ENCODE measurements around the gene ATAT1.
A peak's percentile ranks its signal among the peaks of the same experiment; 100 is the strongest.
"Not testable (repeated sequence)": the region's sequence is repeated elsewhere in the genome, so short reads cannot be mapped to it uniquely, and the experiment has no call there.

ATAT1 gene

DNA sequence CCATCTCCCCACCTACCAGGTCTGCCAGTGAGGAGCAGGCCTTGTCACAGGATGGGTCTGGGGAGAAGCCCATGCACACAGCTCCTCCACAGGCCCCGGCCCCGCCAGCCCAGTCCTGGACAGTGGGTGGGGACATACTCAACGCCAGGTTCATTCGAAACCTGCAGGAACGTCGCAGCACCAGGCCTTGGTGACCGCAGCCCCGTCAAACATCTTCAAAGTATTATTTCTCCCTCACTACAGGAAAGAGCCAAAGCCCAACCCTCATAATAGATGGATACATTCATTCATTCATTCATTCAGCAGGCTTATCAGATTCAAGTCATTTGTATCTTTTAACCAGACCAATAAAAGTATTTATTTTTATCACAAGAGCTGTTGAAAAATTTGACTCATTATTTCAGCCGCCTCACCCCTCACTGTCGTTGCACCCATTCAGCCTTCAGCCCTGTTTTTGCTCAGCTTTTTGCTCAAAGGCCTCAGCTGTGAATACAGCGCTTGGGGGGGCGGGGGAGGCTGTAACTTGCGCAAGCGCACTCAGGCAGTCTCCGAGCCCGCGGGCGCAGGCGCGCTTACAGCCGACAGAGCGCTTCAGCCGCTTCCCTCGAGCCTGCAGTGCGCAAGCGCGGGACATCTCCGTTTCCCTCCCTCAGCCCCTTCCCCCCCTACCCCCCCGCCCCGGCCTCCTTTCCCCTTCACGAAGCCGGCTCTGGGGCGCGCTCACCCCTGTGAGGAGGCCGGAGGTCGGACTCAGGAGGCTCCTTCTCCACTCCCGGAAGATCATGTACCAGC is 20.0 kb downstream of the ATAT1 start, which contains the start of gene C6orf136:
Gene C6orf136, plus strand, starts transcription at position 684 of the 792 bp plus-strand sequence. Its CDS starts 99 bp downstream, at position 783.
- DNase-seq (ENCODE audit: extremely low spot score, insufficient read length, low read depth) = peak; percentile 97
- peak; percentile 66 for FAIRE-seq

DNA sequence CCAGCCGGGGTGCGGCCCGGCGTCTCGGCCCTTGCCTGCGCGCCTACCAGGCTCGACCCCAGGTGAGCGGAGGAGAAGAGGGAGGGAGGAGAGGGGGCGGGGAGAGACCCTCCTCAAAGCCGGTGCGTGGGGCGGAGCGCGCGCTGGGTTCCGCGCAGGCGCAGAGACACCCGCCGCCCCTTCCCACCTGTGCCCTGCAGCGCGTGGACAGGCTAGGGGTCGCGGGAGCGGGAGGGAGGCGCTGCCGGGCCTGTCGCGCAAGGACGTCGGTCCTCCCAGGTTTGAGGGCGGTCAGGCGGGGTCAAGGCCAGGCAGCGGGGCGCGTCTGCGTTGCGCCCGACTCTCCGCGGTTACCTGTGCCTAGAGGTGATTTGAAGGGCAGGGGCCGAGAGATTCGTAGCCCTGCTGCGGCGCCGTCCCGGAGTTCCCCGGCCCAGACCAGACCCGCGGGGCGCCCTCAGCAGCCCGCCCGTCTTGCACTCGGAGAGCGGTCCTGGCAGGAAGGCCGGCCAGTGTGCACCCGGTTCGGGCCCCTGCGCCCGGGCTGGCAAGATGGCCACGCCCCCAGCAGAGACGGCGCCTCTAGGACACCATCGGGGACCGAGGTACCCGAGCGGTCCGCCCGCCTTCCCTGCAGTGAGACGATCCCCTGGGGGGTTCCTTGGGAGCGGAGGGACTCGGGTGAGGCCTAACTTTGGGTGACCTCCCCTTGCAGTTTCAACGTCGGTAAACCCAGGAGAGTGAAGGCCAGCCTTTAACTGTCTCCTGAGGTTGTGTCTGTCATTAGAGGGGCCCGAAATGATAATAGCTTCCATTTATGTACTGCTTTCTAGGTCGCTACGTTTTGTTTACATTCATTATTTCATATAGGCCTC is 20.8 kb downstream of the ATAT1 start:
- DNase-seq (ENCODE audit: extremely low spot score, insufficient read length, low read depth) (peak; percentile 61), FAIRE-seq (peak; percentile 56)

DNA sequence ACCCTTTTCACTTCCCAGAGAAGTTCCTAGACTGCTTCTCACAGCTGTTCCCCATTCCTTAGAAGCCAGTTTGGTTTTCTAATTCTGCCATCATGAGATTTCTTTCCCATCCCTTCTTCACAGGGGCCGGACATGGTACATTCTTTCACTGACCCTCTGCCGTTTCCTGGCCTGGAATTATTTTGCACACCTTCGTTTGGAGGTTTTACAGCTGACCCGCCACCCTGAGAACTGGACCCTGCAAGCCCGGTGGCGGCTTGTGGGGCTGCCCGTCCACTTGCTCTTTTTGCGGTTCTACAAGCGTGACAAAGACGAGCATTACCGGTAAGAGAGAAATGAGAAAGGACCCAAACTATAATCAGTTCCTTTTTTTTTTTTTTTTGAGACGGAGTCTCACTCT is 24.5 kb downstream of the ATAT1 start:
- DNase-seq (ENCODE audit: extremely low spot score, insufficient read length, low read depth) (no peak), FAIRE-seq (no peak)

DNA sequence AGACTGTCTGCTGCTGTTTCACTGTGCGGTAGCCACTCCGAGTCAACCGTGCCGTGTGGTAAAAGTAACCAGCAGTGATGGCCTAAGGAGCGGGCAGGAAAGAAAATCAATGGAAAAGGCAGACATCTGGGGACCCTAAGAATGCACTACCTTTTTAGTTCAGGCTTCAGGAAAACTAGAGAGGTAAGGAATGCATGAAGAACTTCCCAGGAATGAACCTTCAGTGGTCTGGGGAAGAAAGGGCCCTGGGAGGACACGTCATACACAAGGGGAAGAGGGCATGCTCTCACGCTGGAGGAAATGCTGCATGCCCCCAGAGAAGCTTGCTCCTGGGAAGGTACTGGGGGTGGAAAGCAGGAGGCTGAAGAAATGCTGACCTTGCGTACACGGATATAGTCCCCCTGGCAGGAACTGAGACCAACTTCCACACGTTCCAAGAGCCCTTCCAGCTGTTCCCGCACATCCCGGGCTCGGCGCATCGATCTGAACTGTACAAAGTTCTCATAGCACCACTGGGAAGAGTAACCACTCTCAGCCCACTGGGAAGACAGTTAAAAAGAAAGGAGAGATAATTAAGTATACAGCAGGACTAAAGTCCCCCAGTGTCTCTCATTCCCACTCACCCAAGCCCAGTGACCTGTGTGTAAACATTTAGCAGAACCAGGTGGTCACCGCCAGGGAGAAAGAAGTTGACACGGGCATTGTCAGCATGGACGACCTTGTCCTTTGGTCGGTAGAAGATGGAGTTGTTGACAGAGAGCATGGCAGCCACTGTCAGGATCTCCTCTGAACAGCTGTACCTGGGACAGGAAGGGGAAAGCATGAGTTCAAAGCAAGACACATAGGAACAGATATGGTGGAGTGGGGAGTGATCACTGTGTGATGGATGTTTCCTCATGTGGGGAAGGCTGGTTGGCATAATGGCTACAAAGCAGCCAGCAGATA is 28.4 kb downstream of the ATAT1 start:
- FAIRE-seq = no peak
- DNase-seq (ENCODE audit: extremely low spot score, insufficient read length, low read depth) = no peak

DNA sequence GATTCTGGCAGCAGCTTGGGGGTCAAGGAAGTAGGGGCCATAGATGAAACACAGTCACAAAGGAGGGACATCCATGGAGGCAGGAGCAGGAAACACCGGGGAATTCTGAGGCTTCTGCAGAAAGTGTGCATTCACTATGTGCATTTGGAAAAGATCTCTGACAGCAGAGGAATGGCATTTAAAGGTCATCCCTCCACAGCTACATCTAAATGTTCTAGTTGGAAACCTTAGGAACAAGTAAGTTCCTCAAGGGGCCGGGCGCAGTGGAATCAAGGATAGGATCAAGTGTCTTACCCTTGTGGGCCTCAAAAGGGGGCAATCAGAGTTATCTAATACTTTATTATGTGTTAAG is 29.0 kb downstream of the ATAT1 start:
- FAIRE-seq = no peak

DNA sequence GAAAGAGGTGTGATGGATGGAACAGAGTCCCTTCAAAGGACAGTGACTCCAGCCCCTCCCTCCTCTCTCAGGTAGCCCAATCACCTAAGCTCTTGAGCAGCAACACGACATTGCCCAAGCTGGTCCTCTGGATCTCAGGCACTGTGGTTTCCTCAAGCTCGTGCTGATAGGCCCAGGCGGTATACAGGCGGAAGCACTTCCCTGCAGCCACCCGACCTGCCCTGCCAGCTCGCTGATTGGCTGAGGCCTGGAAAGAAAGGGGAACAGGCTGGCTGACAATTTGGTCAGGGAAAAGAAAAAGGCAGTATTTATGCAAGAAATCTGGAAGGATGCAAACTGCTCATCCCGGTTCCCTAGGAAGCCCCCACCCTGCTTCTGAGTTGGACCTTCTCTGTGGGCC is 29.8 kb downstream of the ATAT1 start:
- no peak for FAIRE-seq
- no peak for DNase-seq (ENCODE audit: extremely low spot score, insufficient read length, low read depth)

More for the DNA sequence above, 29.0 kb downstream of the ATAT1 start:
- no peak for DNase-seq (ENCODE audit: extremely low spot score, insufficient read length, low read depth)

DNA sequence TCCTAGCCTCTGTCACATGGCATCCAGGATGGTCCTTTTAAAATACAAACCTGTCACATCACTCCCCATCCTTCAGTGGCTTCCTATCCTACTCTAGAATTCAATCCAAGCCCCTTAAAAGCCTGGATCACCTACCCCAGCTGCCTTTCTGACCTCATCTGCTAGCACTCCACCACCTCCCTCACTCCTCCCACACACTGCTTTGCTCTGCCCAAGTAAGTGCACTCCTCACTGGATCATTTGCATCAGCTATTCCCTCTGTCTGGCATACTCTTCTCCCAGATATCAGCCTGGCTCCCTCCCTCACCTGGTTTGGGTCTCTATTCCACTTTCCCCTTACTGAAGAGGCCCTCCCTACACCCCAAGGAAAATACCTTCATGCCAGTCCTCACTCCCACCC is 30.8 kb downstream of the ATAT1 start:
- DNase-seq (ENCODE audit: extremely low spot score, insufficient read length, low read depth) = no peak
- no peak for FAIRE-seq

DNA sequence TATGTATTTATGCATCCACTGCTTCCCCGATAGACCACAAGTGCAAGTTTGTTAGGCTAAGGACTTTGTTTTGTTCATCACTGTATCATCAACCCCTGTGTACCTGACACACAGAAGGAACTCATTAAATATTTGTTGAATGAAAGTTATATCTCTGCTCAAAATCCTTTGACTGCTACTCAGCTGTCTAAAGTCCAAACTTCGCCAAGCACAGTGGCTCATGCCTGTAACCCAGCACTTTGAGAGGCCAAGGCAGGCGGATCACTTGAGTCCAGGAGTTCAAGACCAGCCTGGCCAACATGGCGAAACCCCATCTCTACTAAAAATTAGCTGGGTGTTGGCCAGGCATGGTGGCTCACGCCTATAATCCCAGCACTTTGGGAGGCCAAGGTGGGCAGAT is 31.2 kb downstream of the ATAT1 start:
- not testable (repeated sequence) for FAIRE-seq; DNase-seq (ENCODE audit: extremely low spot score, insufficient read length, low read depth)

DNA sequence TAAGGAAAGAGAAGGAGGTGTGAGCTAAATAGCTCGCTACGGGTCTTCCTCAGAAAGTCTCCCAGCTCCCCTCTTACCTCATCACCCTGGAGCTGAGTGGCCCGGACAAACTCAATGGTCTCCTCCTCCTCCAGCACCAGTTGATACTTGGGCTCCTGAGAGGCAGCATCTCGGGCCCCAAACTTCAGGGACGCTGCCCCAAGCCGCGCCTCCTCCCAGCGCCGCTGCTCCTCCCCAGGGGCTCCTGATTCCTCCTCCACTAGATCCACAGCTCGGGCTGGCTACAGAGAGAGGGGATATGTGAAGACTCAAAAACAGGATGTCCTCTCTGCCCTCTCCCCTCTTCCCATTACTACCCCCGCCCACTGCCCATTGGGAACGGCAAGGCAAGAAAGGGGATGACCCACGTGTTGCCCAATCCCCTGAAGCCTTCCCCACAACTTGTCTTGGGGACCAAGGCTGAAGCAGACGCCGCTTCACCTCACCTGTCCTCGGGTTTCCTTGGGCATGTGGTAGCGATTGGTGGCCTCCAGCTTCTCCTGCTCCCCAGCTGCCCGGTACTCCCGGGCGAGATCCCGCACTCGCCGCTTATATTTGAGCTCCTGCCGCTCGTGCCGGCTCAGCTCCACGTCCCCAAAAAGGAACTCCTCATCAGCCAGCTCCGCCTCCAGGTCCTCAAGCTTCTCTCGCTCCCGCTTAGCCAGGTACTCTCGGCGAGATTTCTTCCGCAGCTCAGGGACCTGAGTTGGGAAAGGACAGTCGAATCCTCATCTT is 38.5 kb downstream of the ATAT1 start:
- FAIRE-seq (no peak), DNase-seq (ENCODE audit: extremely low spot score, insufficient read length, low read depth) (no peak)

DNA sequence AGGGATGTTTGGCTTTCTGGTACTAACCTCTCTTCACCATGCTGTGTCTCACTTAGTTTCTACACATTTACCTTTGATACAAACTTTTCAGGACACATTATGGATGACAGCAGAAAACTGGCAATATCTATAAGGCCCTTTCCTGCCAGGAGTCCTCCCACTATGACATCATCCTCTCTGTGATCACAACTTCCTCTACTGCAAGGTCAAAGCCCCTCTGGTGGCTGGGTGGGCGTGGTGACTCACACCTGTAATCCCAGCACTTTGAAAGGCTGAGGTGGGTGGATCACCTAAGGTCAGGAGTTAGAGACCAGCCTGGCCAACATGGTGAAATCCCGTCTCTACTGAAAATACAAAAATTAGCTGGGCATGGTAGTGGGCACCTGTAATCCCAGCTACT is 39.6 kb downstream of the ATAT1 start:
- not testable (repeated sequence) for FAIRE-seq; DNase-seq (ENCODE audit: extremely low spot score, insufficient read length, low read depth)

DNA sequence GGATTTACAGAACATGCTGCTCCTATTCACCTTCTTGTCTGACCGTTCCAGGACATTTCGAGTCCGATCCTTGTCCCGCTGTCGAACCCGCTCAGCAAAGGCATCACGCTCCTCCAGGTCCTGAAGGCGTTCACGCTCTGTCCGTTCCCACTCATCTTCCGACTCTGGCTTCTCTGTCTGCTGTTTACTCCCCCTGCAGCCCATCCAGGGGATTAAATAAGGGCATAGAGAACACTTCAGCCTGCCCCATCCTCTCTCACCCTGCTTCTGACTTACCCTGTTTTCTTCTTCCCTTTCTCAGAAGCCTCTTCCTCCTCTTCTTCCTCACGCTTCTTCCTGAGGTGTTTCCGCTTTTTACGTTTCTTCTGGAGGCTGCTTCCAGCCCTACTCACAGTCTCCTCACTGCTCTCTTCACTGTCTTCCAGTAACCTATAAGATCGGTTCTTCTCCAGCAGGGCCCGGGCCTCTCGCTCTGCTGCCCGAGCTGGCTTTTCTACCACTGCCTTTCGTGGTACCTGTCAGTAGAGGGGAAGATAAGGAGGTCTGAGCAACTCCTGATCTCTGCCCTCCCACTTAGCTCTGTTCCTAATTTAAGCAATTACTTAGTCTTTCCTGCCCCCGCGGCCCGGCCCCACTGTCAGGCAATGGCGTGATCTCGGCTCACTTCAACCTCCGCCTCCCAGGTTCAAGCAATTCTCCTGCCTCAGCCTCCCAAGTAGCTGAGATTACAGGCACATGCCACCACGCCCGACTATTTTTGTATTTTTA is 44.3 kb downstream of the ATAT1 start:
- DNase-seq (ENCODE audit: extremely low spot score, insufficient read length, low read depth) (no peak), FAIRE-seq (no peak)

DNA sequence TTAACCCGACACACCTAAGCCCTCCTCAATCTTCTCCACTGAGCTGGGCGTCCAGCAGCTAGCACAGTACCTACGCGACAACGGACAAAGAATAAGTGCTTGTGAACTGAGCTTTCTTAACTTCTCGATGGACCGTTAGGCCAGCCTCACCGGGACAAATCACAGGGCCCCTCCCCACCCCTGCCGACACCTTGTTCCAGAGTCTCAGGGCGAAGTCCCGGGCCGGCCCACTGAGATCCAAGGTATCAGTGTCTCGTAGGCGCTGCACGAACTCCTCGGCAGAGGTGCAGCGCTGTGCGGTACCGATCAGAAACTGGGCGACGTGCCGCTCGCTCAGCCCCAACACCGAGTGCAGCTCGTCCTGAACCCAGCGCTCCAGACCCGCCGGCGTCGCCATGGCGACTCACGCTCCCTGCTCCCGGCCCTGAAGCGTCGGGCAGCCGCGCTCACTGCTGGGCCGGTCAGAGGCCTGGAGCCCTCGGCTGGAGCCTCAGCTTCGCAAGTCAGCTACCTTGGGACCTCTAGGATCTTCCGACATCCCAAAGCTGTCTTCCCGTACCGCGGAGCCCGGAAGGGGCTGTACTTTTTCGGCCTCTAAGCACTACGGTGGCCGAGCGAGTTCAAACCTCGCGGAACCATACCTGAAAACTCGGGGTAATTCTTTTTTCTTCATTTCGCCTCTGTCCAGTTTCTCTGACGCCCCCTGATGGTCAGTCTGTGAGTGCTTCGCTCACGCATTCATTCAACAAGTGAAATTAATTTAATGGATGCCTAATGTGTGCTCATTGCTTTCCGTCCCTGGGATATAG is 46.0 kb downstream of the ATAT1 start, which contains the start of gene DHX16:
Gene DHX16, minus strand, starts transcription at position 562 of the 809 bp plus-strand sequence. Its CDS starts 165 bp downstream, at position 397.
- DNase-seq (ENCODE audit: extremely low spot score, insufficient read length, low read depth) (peak; percentile 79), FAIRE-seq (peak; percentile 96)

DNA sequence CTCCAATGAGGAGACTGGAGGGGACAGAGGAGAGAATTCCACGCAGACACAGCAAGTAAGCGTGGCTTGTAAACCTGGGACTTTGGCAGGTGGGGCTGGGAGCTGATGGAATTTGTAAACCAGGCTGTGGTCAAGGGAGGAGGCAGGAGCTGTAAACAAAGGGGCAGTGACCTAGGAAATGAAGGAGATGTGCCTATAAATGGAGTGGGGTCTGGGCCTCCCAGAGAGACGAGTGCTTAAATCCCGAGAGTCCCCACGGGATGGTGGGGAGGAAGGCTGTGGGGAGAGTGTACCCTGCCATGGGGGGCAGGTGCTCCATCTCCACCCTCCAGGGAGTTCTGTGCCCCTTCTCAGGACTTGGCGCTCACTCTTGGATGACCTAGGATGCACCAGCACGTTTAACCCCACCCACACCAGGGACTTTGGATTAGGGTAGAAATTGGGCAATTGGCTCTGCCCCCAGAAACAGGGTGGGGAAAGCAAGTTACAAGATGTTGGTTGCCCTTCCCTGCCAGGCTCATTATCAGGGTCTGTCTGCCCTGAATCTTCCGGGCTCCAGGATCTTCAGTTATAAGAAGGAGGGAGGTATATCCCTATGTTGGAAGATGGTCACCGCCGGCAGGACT is 50.1 kb downstream of the ATAT1 start:
- no peak for FAIRE-seq
- no peak for DNase-seq (ENCODE audit: extremely low spot score, insufficient read length, low read depth)

DNA sequence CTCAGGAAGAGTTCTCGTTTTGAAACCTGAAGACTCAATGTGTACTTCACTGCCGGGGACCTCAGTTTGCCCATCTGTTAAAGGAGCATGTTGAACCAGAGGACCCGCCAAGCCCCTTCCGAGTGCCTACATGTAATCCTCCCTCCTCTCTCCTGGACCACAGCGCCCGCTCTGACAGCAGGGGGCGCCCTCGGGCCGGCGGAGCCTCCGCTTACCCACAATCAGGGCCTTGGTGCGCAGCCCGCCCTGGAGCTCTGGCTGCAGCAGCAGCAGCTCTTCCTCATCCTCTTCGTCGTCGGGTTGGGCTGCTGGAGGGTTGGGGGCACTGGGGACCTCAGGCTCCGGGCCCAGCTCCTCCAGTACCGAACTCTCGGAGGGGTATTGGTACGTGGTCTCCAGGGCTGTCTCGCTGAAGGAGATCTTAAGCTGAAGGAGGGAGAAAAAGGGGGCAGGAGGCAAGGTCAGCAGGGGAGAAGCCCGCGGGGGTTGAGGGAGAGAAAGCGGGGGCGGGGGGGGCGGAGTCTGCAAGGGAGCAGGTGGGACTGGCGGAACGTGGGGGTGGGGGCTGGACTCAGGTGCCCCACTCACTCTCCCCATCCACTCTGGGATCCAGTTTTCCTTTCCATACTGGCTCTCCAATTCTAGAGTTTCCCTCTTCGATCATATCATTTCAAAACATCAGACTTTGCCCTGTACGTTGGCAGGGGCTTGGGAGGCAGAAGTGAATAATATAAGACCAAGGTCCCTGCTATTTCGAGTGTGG is 52.5 kb downstream of the ATAT1 start:
- DNase-seq (ENCODE audit: extremely low spot score, insufficient read length, low read depth) (peak; percentile 63), FAIRE-seq (peak; percentile 78)

DNA sequence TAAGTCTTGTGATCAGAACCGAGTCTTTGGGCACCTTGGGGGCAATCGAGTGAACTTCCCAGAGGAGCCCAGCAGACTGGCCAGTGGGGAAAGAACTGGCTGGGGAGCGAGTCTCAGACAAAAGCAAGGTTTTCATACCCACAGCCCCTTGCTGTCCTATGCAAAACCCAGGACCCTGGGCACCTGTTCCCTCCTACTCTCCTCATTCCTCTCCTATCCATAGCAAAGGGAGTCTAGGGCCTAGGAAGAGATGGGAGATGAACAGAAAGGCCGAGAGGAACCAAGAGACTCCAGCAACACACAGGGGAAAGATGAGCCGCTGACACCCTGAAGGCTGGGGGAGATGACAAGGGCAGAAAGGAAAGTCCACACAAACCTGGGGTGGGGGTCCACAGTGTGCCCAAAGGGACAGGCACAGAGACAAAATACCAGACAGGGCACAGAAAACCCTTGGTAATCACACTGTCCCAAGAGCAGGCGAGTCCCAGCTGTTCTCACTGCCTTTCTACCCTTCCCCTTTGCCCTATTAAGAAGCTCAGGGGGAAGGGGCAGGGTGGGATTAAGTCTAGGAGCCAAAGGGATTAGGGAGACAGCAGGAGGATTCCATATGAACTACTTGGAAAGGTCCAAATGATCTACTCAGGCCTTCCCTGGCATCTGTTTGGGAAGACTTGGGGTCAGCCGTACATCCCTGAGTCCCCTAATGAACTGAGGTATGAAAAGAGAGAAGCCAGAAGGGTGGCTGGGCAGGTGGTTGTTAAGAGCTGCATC is 53.3 kb downstream of the ATAT1 start:
- DNase-seq (ENCODE audit: extremely low spot score, insufficient read length, low read depth) (no peak), FAIRE-seq (no peak)

DNA sequence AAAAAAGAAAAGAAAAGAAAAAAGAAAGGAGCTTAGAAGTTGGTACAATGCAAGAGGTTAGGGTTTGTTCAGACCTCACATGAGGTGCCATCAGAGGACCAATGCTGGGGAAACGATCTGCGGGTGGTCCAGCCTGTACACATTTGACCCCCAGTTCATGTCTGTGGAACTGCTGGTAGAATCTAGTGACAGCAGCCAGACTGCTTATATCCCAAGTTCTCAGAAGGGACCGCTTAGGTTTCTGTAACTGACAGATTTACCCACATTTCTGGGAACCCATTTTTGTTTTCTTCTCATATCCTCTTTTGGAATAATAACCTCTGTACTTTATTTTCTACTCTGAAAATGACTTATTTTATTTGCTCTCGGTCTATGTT is 55.1 kb downstream of the ATAT1 start:
- FAIRE-seq = no peak
- no peak for DNase-seq (ENCODE audit: extremely low spot score, insufficient read length, low read depth)
